BLaER1 (cell line): Measurements from ENCODE around the gene MAGI2.

Experiments
- H3K27ac ChIP-seq: shearing (Covaris generic); formaldehyde crosslinking; 2 replicates; pipeline ENCODE4 v1.8.1; 2022
- H3K27me3 ChIP-seq: shearing (Covaris generic); formaldehyde crosslinking; 2 replicates; pipeline ENCODE4 v1.8.1; 2022
- H3K36me3 ChIP-seq: shearing (Covaris generic); formaldehyde crosslinking; 2 replicates; pipeline ENCODE4 v1.8.1; 2022
- H3K4me1 ChIP-seq: shearing (Covaris generic); formaldehyde crosslinking; 2 replicates; pipeline ENCODE4 v1.8.1; 2022
- H3K4me2 ChIP-seq: shearing (Covaris generic); formaldehyde crosslinking; 2 replicates; pipeline ENCODE4 v1.8.1; 2022
- H3K4me3 ChIP-seq: shearing (Covaris generic); formaldehyde crosslinking; 2 replicates; pipeline ENCODE4 v1.8.1; 2022
- H3K9ac ChIP-seq: shearing (Covaris generic); formaldehyde crosslinking; 2 replicates; pipeline ENCODE4 v1.8.1; 2022
- H3K9me3 ChIP-seq: shearing (Covaris generic); formaldehyde crosslinking; 2 replicates; pipeline ENCODE4 v1.8.1; 2022
- H4K20me1 ChIP-seq: shearing (Covaris generic); formaldehyde crosslinking; 2 replicates; pipeline ENCODE4 v1.8.1; 2022
- Cebpa-rat ChIP-seq: shearing (Covaris generic); IDR thresholded peaks from 2 replicates; pipeline ENCODE4 v1.8.1; 2022

MAGI2 gene

DNA sequence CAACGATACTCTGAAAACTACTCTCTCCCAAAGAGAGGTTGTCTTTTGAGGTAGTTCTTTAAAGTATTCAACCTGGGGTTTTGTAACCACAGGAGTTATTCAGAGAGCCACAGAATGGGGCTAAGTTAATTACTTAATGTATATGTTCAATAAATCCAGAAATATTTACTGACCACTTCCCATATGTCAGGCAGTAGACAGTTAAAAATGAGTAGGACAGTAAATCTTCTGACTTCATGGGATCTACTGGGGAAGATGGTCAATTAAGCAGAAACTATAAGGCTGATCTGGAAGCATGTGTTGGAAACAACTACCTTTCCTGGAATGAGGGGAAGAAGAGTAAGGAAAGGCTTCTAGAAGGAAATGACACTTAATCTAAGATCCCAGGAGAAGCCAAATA is 167.7 kb downstream of the MAGI2 start:
- Histone ChIP-seq H3K4me2 (no peak overlapping the region), H3K4me1 (no peaks in the 10 kb centered on the region; the same call in 1 of the 2 replicates), H3K4me3 (no peak overlapping the region), H3K27me3 (no peaks in the 10 kb centered on the region), H4K20me1 (no peaks in the 10 kb centered on the region), H3K9ac (no peak overlapping the region), H3K36me3 (no peaks in the 10 kb centered on the region), H3K9me3 (no peaks in the 10 kb centered on the region), H3K27ac (no peak overlapping the region)
- TF ChIP-seq Cebpa-rat: no peak

DNA sequence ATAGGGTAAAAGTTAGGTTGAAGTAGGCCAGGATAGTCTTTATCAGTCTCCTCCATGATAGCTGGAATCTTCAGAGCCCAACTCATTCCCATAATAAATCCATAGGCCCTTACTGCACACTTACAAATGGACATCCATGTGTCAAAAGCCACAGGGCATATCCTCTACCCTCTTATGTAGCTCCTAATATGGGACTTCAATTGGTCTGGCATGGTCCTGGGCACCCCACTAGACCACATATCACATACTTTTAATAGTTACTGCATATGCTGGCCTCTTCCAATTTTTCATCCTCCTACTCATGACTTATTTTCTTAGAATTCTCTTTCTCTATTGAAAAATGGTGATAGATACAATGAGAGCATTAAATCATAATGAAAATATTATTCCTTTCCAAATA is 169.3 kb downstream of the MAGI2 start:
- H3K27ac ChIP-seq: no peak overlapping the region
- H3K9ac ChIP-seq: no peak overlapping the region
- no peaks in the 10 kb centered on the region for H3K9me3 ChIP-seq
- no peaks in the 10 kb centered on the region for H3K27me3 ChIP-seq
- no peaks in the 10 kb centered on the region for H4K20me1 ChIP-seq
- H3K4me3 ChIP-seq: no peak overlapping the region
- no peak overlapping the region for H3K4me2 ChIP-seq
- H3K36me3 ChIP-seq: no peaks in the 10 kb centered on the region
- no peaks in the 10 kb centered on the region; the same call in 1 of the 2 replicates for H3K4me1 ChIP-seq
- no peak for TF ChIP-seq Cebpa-rat

DNA sequence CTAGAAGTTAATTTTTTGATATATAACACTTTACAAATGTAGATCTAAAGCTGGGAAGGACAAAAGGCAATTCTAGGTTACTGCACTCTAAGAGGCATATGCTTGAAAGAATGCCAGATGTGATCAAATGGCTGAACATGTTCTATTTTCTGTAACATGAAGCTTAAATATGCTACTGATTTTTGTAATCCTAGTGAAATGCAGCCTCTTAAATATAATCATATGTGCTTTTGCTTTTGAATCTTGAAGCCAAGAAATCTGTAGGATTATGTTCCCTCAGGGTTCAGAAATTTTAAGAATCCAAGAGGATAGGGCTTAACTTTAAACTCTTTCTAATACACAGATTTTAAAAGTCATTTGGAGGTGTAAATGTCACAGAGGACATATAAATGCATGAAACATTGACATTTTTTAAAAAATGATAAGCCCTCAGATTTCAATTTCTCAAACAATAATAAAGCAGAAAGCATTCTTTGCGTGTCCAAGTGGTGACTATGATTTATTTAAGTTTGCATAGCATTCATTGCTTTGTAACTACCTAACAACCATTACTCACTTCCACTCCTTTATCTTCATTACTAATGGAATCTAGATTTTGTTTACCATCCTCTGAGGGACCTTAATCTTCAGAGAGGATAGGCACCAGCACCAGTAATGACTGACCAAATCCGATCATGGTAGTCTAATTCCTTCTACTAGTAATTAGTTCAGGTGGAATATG is 170.4 kb downstream of the MAGI2 start:
- Histone ChIP-seq H3K36me3 (no peaks in the 10 kb centered on the region), H3K27ac (no peak overlapping the region), H3K4me1 (no peaks in the 10 kb centered on the region; the same call in 1 of the 2 replicates), H4K20me1 (no peaks in the 10 kb centered on the region), H3K9me3 (no peaks in the 10 kb centered on the region), H3K27me3 (no peaks in the 10 kb centered on the region), H3K4me2 (no peak overlapping the region), H3K9ac (no peak overlapping the region), H3K4me3 (no peak overlapping the region)
- TF ChIP-seq Cebpa-rat: no peak

DNA sequence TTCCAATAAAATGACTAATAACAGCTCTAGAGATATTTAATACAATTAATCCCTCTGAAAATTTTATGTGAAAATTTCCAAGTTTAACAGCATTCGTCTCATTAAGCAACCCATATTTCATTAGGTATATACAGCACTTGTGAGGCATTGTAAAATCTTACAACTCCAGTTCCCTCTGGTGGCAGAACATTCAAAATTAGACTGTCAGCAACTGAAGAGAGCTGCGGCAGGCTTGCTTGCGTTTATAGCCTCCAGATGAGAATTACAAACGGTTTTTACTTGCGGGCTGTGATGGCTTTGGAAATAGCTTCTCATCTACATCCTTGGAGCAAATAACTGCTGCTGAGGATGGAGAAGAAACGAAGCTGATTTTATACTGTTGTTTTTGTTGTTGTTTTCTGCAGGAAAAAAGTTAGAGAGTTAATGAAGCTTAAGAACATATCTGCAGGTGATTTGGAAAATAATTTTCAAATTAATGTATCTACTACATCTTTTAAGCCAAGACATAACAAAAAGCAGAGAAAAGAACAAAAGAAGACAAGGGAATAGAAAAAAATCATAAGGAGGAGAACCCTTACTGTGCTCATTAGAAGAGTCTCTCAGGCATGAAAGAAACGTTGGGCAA is 171.3 kb downstream of the MAGI2 start:
- no peaks in the 10 kb centered on the region for H4K20me1 ChIP-seq
- H3K27me3 ChIP-seq: no peaks in the 10 kb centered on the region
- H3K36me3 ChIP-seq: no peaks in the 10 kb centered on the region
- no peak overlapping the region for H3K4me2 ChIP-seq
- no peak overlapping the region for H3K27ac ChIP-seq
- H3K9ac ChIP-seq: no peak overlapping the region
- H3K4me3 ChIP-seq: no peak overlapping the region
- TF ChIP-seq Cebpa-rat: no peak
- H3K4me1 ChIP-seq: no peaks in the 10 kb centered on the region; the same call in 1 of the 2 replicates
- no peaks in the 10 kb centered on the region for H3K9me3 ChIP-seq

DNA sequence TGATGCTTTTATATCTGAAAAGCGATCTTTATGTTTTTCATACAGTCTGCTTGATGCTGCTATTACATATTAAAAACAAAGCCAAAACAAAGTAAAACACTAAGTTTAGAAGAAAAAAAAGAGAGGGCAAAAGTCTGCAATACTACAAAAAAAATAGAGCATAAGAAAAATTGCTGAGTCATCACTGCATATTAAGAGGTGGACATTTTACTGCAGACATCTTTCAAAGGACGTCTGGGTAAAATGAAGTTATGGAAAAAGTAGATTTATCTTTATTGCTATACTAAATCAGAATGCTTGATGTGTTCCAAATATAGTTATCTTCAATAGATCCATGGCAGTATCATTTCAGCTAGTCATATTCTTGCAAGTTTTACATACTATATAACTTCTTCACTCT is 172.0 kb downstream of the MAGI2 start:
- no peaks in the 10 kb centered on the region for H3K27me3 ChIP-seq
- no peak overlapping the region for H3K4me3 ChIP-seq
- no peaks in the 10 kb centered on the region for H4K20me1 ChIP-seq
- TF ChIP-seq Cebpa-rat: no peak
- H3K27ac ChIP-seq: no peak overlapping the region
- H3K4me1 ChIP-seq: no peaks in the 10 kb centered on the region; the same call in 1 of the 2 replicates
- no peaks in the 10 kb centered on the region for H3K36me3 ChIP-seq
- H3K4me2 ChIP-seq: no peak overlapping the region
- no peaks in the 10 kb centered on the region for H3K9me3 ChIP-seq
- no peak overlapping the region for H3K9ac ChIP-seq

DNA sequence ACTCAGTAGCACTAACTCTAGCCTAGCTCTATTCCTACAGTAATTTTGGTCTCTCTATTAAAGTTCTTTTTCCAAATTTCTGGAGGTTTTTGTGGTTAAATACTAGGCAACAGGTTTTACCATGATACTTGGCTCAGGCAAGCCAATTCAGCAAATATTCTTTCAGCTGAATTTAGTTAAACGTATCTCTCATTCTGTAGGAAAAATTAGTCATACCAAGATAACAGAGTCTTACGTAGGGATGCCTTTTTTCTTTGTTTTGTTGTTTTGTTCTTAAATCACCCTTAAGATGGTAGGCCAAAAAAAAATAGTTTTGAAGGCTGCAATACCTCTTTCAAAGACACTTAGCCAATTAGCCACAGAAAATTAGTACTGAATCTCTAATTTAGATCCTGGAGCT is 180.5 kb downstream of the MAGI2 start:
- Histone ChIP-seq H3K4me1 (no peaks in the 10 kb centered on the region), H3K4me2 (no peak overlapping the region), H4K20me1 (no peaks in the 10 kb centered on the region), H3K27ac (no peak overlapping the region), H3K9me3 (no peaks in the 10 kb centered on the region), H3K27me3 (no peaks in the 10 kb centered on the region), H3K36me3 (no peaks in the 10 kb centered on the region), H3K4me3 (no peak overlapping the region), H3K9ac (no peak overlapping the region)
- no peak for TF ChIP-seq Cebpa-rat

DNA sequence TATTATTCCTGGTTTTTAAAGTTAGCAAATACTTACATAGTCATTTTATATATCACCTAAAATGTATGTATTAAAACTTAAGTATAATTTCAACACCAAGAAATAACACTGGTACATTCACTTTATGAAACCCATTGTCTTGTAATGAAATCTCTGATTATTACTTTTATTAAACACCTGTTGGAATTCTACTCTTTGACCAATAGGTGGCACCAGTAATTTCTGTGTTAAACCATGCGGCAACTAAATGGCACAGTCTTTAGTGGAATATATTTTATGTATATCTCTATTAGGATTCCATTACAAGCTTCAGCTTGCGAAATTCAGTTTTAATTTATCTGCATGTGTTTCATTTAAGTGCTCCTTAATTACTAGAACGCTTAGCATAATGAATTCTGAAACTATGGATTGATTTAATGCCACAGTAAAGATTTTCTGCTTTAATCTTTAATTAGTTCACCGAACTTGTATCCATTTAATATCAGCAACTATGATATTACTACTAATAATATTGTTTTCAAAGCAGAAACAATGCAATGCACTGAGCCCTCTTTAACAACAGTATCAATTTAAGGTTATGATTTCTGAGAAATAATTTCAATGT is 181.3 kb downstream of the MAGI2 start:
- no peaks in the 10 kb centered on the region for H3K9me3 ChIP-seq
- H3K4me3 ChIP-seq: no peak overlapping the region
- no peak overlapping the region for H3K9ac ChIP-seq
- H3K27ac ChIP-seq: no peak overlapping the region
- no peaks in the 10 kb centered on the region for H4K20me1 ChIP-seq
- H3K27me3 ChIP-seq: no peaks in the 10 kb centered on the region
- H3K4me2 ChIP-seq: no peak overlapping the region
- no peaks in the 10 kb centered on the region for H3K4me1 ChIP-seq
- TF ChIP-seq Cebpa-rat: no peak
- no peaks in the 10 kb centered on the region for H3K36me3 ChIP-seq

DNA sequence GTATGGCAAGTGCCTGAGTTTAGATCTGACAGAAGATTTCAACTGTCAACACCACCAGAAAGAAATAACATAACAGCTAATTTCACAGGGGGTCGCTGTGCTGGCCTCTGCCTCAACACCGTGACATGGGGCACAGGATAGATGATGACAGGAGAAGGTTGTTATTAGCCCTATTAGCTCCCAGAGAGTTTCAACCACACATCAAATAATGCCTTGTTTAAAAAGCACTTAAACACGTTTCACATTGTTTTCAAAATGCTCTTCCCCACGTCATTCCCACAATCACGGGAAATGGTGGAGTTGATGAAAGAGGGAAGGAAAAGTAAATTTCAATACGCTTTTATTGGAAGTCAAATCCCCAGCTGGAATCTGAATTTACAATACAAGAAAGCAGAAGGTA is 184.7 kb downstream of the MAGI2 start:
- no peak overlapping the region for H3K27ac ChIP-seq
- no peak overlapping the region for H3K9ac ChIP-seq
- no peak overlapping the region for H3K4me2 ChIP-seq
- no peaks in the 10 kb centered on the region for H3K4me1 ChIP-seq
- H4K20me1 ChIP-seq: no peaks in the 10 kb centered on the region
- H3K27me3 ChIP-seq: no peaks in the 10 kb centered on the region
- no peaks in the 10 kb centered on the region for H3K9me3 ChIP-seq
- no peak for TF ChIP-seq Cebpa-rat
- no peak overlapping the region for H3K4me3 ChIP-seq
- no peaks in the 10 kb centered on the region for H3K36me3 ChIP-seq

DNA sequence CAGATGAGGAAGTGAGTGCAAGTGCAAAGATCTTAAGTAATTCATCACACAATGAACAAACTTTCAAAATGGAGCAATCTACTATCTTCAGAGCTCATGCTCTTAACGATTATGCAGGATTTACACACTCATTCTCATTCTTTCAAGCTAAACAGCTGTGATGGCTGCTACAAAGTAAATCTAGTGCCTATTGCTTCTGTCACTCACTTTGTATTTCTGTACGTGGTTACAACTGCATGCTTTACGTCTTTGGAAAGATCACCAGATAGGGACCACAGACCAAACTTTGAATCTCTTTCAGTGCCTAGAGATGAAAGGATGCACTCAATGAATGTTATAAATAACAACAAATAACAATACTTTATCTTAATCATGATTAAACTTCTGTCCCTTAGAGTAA is 194.6 kb downstream of the MAGI2 start:
- H3K4me1 ChIP-seq: no peaks in the 10 kb centered on the region
- H4K20me1 ChIP-seq: no peaks in the 10 kb centered on the region
- no peak overlapping the region for H3K4me2 ChIP-seq
- no peak overlapping the region for H3K27ac ChIP-seq
- H3K9ac ChIP-seq: no peak overlapping the region
- no peaks in the 10 kb centered on the region for H3K36me3 ChIP-seq
- no peaks in the 10 kb centered on the region for H3K27me3 ChIP-seq
- H3K4me3 ChIP-seq: no peak overlapping the region
- no peak for TF ChIP-seq Cebpa-rat
- no peaks in the 10 kb centered on the region for H3K9me3 ChIP-seq

DNA sequence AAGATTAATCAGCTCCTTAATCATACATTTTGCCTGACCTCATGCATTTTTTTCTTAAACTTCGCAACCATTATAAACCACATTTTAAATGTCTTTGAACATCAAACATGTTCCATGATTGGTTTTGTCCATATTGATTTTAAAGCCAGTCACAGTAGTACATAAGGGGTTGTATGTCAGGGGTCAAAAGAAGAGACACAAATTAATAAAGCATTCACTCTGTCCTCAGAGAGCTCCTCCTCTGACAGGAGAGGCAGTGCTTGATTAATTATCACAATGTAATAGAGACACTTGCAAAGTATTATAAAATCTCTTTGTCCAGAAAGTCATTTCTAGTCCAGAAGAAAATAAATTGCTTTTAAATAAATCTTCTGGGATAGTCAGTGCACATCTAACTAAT is 195.5 kb downstream of the MAGI2 start:
- Histone ChIP-seq H3K36me3 (no peaks in the 10 kb centered on the region), H3K27me3 (no peaks in the 10 kb centered on the region)

More for the DNA sequence above, 195.5 kb downstream of the MAGI2 start:
- Histone ChIP-seq H3K4me1 (no peaks in the 10 kb centered on the region), H4K20me1 (no peaks in the 10 kb centered on the region), H3K4me3 (no peak overlapping the region), H3K27ac (no peak overlapping the region), H3K4me2 (no peak overlapping the region), H3K9me3 (no peaks in the 10 kb centered on the region), H3K9ac (no peak overlapping the region)
- no peak for TF ChIP-seq Cebpa-rat
